GM21367 (cell line): ENCODE results near the gene TGFB2.
A peak's percentile ranks its signal among the peaks of the same experiment; 100 is the strongest.

Experiments used
- ATAC-seq: cut with Tn5 transposase; IDR thresholded peaks from one replicate; pipeline ENCODE4 v1.9.1; 2021; ENCODE audit not compliant: unreplicated experiment

TGFB2 gene

DNA sequence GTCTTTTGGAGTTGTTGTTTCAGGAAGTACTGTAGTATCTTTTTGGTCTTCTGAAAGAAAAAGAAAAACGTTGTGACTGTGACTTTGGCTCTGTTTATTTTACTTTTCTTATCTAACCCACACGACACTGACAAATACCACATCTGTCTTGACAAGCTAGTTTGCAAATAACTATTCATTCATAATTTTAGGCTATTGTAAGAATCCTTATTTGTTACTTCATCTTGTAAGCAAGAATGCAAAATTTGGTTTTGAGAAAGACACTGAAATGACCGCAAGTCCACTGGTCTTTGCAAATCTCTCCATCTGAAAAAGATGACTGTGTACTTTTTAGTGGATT, 12.7 kb downstream of the TGFB2 start:
- no peak for ATAC-seq

DNA sequence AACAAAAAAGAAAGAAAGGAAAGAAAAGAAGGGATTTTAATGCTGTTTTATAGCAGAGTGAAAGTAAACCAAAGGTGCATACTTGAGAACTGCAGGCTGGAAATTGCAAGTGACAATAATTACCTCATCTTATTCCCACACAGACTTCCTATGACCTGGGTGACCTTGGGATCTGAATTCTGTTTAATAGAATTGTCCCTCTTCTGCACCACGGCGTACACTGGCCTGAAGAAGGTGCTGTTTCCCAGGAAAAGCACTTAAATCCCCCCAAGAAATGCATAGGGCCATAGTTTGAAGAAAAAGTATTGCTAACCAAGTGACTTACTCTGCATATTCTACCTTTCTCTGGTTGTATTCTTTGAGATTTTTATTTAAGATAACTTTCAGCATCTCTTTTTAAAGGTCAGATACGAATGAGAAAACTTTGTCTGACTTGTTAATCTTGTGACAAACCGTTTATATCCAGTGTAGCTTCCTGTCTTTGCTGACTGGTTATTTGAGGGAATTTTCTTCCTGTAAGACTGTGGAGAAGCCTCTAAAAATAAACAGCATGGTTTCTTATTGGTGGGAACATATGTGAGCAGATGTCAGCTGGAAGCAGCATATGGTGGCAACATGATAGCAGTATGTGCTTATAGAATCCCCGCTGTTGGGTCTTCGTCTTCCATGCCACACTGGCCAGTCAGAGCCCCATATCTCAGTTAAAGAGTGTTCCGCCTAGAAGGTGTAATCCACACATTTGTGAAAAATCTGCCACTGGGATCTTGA, 16.3 kb downstream of the TGFB2 start:
- no peak for ATAC-seq

DNA sequence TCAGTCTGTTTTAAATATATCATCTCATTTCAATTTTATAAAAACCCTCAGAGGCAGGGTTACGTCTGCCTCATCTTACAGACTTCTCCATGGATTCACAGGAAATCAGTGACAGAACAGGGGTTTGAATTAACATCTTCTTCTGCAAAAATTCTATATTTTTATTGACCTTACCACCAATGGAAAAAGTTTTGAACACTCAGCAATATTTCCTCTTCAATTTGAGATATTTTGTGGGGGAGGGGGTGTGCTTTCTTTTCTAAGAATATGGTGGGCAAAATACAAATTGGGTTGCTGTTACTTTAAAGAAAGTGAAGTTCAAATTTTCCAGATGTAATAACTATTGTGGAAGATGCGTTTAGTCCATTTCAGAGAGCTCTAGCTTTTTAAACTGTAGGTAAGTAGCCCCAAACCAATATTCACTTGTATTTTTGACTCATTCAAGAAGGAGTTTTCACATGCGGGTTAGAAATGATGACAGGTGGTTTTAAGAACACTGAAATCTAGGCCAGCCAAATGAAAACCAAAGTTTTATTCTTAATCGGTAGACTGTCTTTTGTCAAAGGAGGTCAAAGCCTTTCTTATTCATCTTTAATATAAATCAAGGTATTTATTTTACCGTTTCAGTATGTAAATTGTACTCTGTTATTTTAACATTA, 17.4 kb downstream of the TGFB2 start:
- no peak for ATAC-seq

GRCh38 chr1:218363141-218363540, 18.0 kb downstream of the TGFB2 start:
- ATAC-seq: no peak

DNA sequence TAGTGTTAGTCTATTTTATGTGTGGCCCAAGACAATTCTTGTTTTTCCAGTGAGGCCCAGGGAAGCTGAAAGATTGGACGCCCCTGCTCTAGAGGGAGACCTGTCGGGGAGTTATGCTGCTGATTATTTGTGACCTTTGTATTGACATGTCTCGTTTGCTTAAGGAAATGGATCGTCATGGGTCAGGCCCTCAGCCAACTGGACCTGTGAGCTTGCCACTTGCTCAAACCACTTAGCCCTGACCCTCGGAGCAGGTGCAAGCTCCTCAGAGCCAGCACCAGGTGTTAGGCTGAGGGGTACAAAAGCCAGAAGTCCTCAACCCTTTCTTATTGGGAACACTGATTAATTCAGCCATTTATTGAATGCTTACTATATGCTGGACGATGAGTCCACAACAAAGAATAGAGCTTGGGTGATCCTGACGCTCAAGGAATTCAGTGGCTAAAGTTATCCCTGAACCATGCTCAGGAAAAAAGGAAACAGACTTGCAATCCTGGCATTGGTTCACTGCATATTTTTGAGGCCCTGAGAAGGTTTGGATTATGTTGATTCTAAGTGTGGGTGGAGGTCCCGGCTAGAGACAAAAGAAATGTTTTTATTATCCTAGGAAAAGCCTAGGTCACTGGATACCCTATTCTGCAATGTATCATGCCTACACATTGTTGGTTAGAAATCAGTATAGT, 19.0 kb downstream of the TGFB2 start:
- no peak for ATAC-seq

DNA sequence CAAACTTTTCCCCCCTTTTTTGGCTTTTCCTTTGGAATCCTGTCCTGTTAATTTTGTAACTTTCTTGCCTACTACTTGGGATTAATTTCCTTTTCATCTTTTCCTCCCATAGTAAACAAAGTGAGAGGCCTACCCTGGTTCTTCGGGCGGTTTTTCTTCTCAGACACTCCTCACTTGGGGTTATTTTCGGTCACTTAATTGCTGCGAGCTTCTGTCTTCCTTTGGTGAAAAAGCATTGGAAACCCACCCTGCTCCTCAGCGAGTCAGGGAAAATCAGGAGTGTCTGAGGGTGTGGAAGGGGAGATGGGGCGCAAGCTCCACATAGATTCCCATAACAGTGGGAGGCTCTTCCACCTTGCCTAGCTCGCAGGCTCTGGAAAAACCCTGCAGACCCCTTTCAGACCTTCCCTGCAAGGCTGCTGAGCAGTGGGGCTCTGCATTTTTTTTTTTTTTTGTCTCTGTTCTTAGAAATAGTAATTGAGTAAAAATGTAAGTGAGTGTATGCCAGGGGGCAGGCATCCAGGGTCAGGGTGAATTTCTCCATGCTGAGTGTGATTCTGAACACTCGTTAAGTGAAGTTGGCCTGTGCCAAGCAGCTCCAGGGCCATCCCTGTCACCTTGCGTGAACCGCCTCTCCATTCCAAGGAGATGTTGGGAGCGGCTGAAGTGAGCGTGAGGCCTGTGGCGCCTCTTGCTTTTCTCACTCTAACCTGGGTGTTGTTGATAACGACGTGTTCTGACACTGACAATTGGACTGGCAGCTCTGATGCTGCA, 20.3 kb downstream of the TGFB2 start:
- no peak for ATAC-seq

DNA sequence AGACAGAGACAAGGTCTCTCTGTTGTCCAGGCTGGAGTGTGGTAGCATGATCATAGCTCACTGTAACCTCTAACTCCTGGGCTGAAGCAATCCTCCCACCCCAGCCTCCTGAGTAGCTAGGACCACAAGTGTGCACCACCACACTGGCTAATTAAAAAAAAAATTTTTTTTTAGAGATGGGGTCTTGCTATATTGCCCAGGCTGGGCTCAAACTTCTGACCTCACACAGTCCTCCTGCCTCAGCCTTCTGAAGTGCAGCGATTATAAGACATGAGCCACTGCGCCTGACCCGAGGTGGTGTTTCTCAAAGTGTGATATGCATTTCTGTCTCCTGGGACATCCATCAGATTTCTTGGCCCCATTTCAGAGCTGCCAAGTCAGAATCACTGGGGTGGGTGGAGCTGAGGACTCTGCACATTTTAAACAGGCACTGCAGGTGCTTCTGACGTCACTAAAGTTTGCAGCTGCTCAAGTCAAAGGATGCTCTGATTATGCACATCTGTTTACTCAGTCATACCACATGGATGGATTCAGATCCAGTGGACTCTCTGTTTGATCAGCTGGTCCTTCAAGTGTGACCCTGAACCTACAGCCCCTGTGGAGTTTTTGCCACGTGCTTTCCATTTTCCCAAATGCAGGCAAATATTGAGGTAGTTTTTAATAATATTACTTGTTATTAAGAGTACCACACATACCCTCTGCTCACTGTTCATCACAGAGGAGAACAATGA, 21.4 kb downstream of the TGFB2 start:
- no peak for ATAC-seq

GRCh38 chr1:218367118-218367517, 22.0 kb downstream of the TGFB2 start:
- no peak for ATAC-seq

DNA sequence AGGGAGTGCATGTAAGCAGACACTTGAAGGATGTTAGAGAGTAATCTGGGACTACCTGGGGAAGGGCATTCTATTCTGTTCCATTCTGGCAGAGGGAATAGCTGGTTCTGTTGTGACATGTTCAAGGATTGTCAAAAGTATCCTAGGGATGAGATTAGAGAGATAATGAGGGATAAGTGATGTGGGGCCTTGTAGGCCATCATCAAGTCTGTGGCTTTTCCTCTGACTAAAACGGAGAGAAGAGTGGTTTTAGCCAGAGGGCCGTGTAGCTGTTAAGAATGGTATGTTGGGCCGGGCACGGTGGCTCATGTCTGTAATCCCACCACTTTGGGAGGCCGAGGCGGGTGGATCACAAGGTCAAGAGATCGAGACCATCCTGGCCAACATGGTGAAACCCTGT, 23.6 kb downstream of the TGFB2 start:
- ATAC-seq: no peak

DNA sequence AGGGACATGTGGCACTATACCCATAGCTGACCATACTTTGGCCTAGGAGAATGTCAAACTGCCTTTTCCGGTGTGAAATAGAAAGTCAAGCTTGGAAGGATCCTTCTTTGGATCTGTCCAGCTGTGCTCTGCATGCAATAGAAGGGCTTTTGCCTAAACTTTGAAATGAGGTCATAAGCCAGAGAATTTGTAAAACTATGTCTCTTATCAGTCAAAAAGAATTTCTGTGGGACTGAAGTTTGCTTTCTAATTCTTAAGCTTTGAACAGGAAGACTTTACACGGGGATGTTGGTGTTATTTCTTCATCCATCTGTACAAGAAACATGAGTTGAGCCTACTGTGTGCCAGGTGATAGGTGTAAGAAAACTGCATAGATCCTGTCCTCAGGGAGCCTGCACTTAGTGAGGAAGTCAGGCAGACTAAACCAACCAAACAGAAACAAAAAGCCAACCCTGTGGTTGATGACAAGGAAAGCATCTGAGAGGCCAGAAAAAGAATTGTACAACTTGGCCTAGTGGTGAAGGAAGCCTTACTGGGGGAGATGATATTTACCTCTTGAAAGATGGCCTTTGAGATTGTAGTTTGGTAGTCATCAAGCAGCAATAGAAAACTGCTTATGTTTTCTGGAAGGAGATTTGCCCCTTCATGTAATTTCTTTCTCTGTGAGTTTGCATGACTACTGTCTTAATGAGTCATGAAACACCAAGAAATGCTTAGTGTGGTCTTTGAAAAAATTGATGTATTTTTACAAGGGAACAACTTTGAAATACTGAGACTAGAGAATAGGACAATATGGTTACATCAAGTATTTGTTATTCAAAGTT, 24.8 kb downstream of the TGFB2 start:
- no peak for ATAC-seq

DNA sequence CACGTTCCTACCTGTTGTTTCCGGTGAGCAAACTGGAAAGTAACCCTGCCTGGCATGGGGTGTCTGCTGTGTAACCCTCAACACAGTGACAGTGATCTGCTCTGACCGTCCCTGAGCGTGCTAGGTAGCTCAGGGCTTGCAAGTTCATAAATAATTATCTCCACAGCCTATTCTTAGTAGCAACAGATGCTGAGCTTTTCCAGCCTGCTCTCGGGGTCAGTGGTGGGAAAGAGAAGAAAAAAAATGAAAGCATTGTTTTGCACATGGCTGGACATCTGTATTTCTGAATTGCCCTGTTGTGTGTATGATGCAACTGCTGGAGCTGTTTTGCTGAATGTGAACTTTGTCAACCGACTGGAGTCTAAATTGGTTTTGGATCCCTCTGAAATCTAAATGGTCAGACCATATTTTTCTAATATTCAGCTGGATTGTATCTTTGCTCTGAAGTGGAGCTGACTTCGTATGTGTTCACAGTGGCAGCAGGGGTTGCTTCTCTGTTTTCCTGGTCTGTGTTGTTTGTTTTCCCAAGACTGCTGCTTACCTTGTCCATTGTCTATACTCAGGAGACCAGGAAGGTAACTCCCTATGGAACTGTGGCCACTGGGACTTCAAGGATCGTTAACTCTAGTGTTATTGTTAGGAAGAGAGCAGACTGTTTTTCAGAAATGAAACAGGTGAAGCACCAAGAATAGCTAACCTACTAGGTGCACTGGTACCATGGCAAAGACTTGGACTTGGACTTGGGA, 27.0 kb downstream of the TGFB2 start:
- ATAC-seq: no peak

DNA sequence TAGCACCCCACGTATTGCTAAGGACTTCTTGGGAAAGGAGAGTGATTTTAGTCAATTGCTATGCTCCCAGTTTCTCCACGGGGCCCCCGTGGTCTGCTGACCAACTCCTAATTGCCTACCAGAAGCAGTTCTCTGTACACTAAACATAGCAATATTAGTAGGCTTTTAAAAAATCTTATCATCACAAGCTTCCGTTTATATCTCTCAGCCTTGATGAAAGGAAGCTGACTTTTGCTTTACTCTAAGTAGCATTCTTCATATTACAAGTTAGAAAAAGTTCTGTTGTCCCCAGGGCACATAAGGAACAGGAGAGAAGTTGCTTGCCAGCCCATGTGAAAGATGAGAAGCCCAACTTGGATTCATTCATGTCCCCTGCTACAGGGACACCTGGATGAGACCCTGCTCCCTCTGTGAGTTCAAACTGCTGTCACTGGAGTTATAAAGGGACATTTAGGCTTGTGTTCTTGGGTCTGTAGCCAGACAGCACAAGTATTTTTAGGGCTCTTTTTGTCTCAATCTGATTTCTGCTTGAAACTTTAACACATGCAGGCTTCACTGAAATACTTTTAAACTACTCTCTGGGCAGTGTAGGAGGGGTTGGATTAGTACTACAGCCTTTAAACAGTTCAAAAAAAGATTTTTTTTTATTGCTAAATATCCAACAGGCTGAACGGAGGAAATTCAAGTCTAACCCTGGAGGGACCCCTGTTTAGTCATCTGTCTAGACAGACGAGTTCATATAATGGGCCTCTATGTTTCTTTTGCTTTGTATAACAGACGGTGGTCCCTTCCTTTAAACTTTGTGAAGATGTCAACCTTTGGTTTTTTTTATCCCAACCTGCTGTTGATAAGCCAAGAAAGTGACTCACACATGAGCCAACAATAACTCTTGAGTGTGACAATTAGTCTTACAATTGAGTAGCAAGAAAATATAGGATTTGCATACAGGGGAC, 29.5 kb downstream of the TGFB2 start:
- ATAC-seq: no peak

DNA sequence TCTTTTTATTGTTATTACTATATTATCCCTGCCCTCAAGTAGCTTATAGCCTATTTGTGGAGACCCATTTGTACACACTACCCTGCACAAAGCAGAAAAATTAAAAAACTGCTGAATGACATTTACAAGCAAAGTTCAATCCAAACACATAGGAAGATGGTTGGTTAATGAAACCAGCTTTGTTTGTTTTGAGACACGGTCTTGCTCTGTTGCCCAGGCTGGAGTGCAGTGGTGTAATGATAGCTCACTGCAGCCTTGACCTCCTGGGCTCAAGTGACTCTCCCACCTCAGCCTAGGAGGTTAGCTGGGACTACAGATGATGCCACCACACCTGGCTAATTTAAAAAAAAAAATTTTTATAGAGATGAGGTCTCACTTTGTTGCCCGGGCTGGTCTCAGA, 31.6 kb downstream of the TGFB2 start:
- no peak for ATAC-seq

- peak; percentile 87 for ATAC-seq
Observed at GRCh38 chr1:218377143-218377660, 32.1 kb downstream of the TGFB2 start.

- ATAC-seq: no peak
Observed at GRCh38 chr1:218380125-218380977, 35.2 kb downstream of the TGFB2 start.

GRCh38 chr1:218382261-218382660, 37.1 kb downstream of the TGFB2 start:
- no peak for ATAC-seq

- no peak for ATAC-seq
Observed at GRCh38 chr1:218383051-218383450, 37.9 kb downstream of the TGFB2 start.
